PC-3 (cell line): ENCODE measurements around the gene HOXB2. TPM values are rescaled to one million over a fixed set of nuclear protein-coding genes. Genes with fewer than 3 reads are reported as not detected.
A peak's percentile ranks its signal among the peaks of the same experiment; 100 is the strongest.

Experiments
- ATAC-seq: fragments of 200-7000 bp; cut with Tn5 transposase; 2 replicates; pipeline ENCODE4 v1.9.1; 2020; ENCODE audit warnings: mild to moderate bottlenecking, moderate library complexity
- Bru-seq: library from RNA; stranded (reverse); fragments of 400-500 nt; gene quantifications from one replicate; lab custom pipeline; 2021; lab: Mats Ljungman, UMichigan
- BruChase-seq, 2 experiments: library from RNA; stranded (reverse); fragments of 400-500 nt; gene quantifications; one replicate each; lab custom pipeline; 2021; lab: Mats Ljungman, UMichigan
- BruUV-seq: library from RNA; stranded (reverse); fragments of 400-500 nt; replicated peaks from 2 replicates; lab custom pipeline; 2021; lab: Mats Ljungman, UMichigan
- CTCF ChIA-PET: fragments of 300-600 bp; sonication (Branson Sonifier 250); formaldehyde crosslinking; loops from one replicate; lab custom pipeline; 2022; ENCODE audit warnings: antibody characterized with exemption; lab: Charles Lee
- POLR2A ChIA-PET: fragments of 300-600 bp; sonication (Branson Sonifier 250); formaldehyde crosslinking; loops from one replicate; lab custom pipeline; 2022; ENCODE audit warnings: antibody characterized with exemption; ENCODE audit not compliant: unreplicated experiment; lab: Charles Lee
- DNase-seq: peaks from one replicate; pipeline ENCODE4 v3.0.0-alpha.2; 2015
- H2AFZ ChIP-seq: fragments of 300-600 bp; sonication (generic); 2 replicates; pipeline ENCODE4 v1.6.0; 2016; ENCODE audit warnings: antibody characterized with exemption, low read length
- H3F3A ChIP-seq: fragments of 300-600 bp; sonication (generic); one replicate; pipeline ENCODE4 v1.6.0; 2017; ENCODE audit warnings: antibody characterized with exemption, low read length, control low read depth, mild to moderate bottlenecking; ENCODE audit not compliant: unreplicated experiment
- H3K27ac ChIP-seq: fragments of 300-600 bp; sonication (generic); 2 replicates; pipeline ENCODE4 v1.5.1; 2016; ENCODE audit warnings: mild to moderate bottlenecking, low read length
- H3K27me3 ChIP-seq: fragments of 300-600 bp; sonication (generic); 2 replicates; pipeline ENCODE4 v1.6.1; 2016; ENCODE audit warnings: low read length, mixed read lengths
- H3K36me3 ChIP-seq: fragments of 300-600 bp; sonication (generic); 2 replicates; pipeline ENCODE4 v1.6.1; 2016; ENCODE audit warnings: low read depth, mixed run types, low read length, mixed read lengths
- H3K4me1 ChIP-seq: fragments of 300-600 bp; sonication (generic); 2 replicates; pipeline ENCODE4 v1.5.1; 2016; ENCODE audit warnings: low read length; ENCODE audit not compliant: insufficient read depth
- H3K4me2 ChIP-seq: fragments of 300-600 bp; sonication (generic); 2 replicates; pipeline ENCODE4 v1.6.0; 2016; ENCODE audit warnings: low read length
- H3K4me3 ChIP-seq: fragments of 300-600 bp; sonication (generic); 2 replicates; pipeline ENCODE4 v1.5.1; 2016; ENCODE audit warnings: mild to moderate bottlenecking, low read length, mixed read lengths
- H3K79me2 ChIP-seq: fragments of 300-600 bp; sonication (generic); 2 replicates; pipeline ENCODE4 v1.6.1; 2017; ENCODE audit warnings: low read length, mixed read lengths
- H3K9ac ChIP-seq: fragments of 300-600 bp; sonication (generic); 2 replicates; pipeline ENCODE4 v1.6.0; 2016; ENCODE audit warnings: mild to moderate bottlenecking, low read length
- H3K9me2 ChIP-seq: fragments of 300-600 bp; sonication (generic); replicated peaks from 2 replicates; pipeline ENCODE4 v1.6.1; 2016; ENCODE audit warnings: mixed run types, low read length, mixed read lengths
- H3K9me3 ChIP-seq: fragments of 300-600 bp; sonication (generic); 2 replicates; pipeline ENCODE4 v1.6.1; 2016; ENCODE audit warnings: low read length, mixed read lengths
- H4K20me1 ChIP-seq: fragments of 300-600 bp; sonication (generic); 2 replicates; pipeline ENCODE4 v1.6.1; 2016; ENCODE audit warnings: low read length, mixed read lengths
- EZH2 ChIP-seq: fragments of 300-600 bp; sonication (generic); IDR thresholded peaks from one replicate; pipeline ENCODE4 v1.6.1; 2017; ENCODE audit warnings: antibody characterized with exemption, mild to moderate bottlenecking, low read length; ENCODE audit not compliant: unreplicated experiment
- EZH2phosphoT487 ChIP-seq: fragments of 300-600 bp; sonication (generic); IDR thresholded peaks from 2 replicates; pipeline ENCODE4 v1.6.1; 2018; ENCODE audit warnings: mild to moderate bottlenecking, antibody characterized with exemption, low read length, borderline replicate concordance
- intact Hi-C: fragments of 100-400 bp; cut with micrococcal nuclease; formaldehyde crosslinking; loops from 2 replicates; pipeline ENCODE4 v1.9.0; 2023
- long read RNA-seq: library from polyadenylated mRNA; unstranded; transcript quantifications from one replicate; pipeline ENCODE4 v2.0.0, GENCODE V29; 2021; ENCODE audit not compliant: unreplicated experiment
- total RNA-seq: library from RNA; depleted of rRNA; stranded (reverse); fragments of >200 nt; gene quantifications from 2 replicates; pipeline ENCODE4 v1.2.3, GENCODE V29; 2014; rRNA removed
- TF ChIP-seq, protein P1 (sequence below): fragments of 300-600 bp; sonication (generic); conservative IDR thresholded peaks from 2 replicates; pipeline ENCODE4 v1.5.1; 2017; ENCODE audit warnings: antibody characterized with exemption, low read depth, mild to moderate bottlenecking, low read length

Gene HOXB2
- total RNA-seq (1.1 TPM in 1 of 2 replicates, not detected in the other), Bru-seq, nascent RNA (percentile 40 among the genes with signal in this experiment), BruChase-seq, experiment 1, labeled RNA remaining after a 6-hour chase (percentile 34 among the genes with signal in this experiment), BruChase-seq, experiment 2, labeled RNA remaining after a 2-hour chase (percentile 43 among the genes with signal in this experiment)
- long read RNA-seq: 0 reads

DNA sequence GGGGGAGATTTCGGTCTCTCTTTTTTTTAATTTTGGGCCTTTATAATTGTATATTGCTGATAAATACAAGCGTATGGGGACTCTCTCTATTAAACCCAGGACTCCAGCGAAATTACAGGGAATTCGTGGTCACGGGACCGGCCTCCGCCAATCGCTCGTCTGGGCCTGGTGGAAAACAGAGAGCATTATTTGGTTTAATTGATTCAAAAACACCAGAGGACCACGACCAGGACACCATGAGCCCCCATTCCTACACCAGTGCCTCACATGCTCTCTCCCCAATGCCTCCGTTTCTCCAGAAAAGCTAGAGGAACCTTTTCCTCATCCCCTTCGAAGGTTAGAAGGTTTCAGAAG is at the start of gene HOXB2:
Gene HOXB2 (minus strand): TSS at position 88 of the 354 bp plus-strand sequence. CDS start 198 bp downstream, outside the sequence.
- Histone ChIP-seq H3K9me3 (no peaks in the 10 kb centered on the region), H3K36me3 (no peaks in the 10 kb centered on the region), H3K9ac (no peak within 1 kb of the TSS), H3K4me1 (no peaks in the 10 kb centered on the region), H3K4me3 (peak within 1 kb of the TSS; percentile 63; the same call in 1 of the 2 replicates), H2AFZ (peak within 1 kb of the TSS; percentile 81; the same call in 1 of the 2 replicates), H3K4me2 (peak within 1 kb of the TSS; percentile 76), H3K79me2 (no peaks in the 10 kb centered on the region), H3F3A (no peaks in the 10 kb centered on the region), H4K20me1 (no peaks in the 10 kb centered on the region), H3K27ac (no peak within 1 kb of the TSS), H3K27me3 (no peaks in the 10 kb centered on the region), H3K9me2 (no peaks in the 10 kb centered on the region)
- no TSS peak for BruUV-seq
- DNase-seq (no peak), ATAC-seq (no peak)
- intact Hi-C loops: no loop called here
- TF ChIP-seq EZH2: no peak
- TF ChIP-seq, protein P1, sequence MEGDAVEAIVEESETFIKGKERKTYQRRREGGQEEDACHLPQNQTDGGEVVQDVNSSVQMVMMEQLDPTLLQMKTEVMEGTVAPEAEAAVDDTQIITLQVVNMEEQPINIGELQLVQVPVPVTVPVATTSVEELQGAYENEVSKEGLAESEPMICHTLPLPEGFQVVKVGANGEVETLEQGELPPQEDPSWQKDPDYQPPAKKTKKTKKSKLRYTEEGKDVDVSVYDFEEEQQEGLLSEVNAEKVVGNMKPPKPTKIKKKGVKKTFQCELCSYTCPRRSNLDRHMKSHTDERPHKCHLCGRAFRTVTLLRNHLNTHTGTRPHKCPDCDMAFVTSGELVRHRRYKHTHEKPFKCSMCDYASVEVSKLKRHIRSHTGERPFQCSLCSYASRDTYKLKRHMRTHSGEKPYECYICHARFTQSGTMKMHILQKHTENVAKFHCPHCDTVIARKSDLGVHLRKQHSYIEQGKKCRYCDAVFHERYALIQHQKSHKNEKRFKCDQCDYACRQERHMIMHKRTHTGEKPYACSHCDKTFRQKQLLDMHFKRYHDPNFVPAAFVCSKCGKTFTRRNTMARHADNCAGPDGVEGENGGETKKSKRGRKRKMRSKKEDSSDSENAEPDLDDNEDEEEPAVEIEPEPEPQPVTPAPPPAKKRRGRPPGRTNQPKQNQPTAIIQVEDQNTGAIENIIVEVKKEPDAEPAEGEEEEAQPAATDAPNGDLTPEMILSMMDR: no peak
- no peak for TF ChIP-seq EZH2phosphoT487
- POLR2A ChIA-PET: no interaction called here
- CTCF ChIA-PET: no interaction called here

DNA sequence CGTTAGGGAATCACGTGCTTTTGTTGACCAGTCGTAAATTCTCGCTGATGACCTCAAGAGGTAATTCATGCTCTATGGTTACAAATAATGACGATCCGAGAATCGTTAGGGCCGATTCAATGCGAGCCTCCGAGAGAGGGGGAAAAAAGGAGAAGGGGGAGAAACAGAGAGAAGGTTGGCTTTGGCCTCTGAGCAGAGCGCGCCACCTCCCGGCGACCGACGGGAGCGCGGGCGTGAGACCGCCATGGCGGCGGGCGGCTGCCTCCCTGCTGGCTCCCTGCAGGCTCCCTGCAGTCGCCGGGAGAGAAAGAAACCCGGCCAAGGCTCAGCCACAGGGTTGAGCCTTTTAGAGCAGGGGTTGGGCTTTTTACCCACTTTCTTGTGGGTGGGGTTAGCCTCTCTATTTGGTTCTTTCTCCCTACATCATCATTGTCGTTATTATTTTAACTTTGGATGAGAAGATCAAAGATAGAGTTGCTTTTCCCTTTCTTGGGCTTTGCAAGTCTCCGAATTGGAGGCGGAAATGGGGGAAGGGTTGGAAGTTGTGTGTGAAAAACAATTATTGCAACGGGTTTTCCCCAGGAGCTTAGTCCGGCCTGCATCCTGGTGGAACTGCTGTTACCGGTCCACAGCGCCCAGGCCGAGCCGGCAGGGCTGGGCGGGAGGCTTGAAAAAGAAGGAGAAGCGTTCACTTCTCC is 49.1 kb upstream of the HOXB2 start:
- peaks cover 7% of the 10 kb centered on the region for H4K20me1 ChIP-seq
- peaks cover 13% of the 10 kb centered on the region for H3K4me1 ChIP-seq
- H3F3A ChIP-seq: no peaks in the 10 kb centered on the region
- no peak overlapping the region for H3K9ac ChIP-seq
- H3K79me2 ChIP-seq: peaks cover 25% of the 10 kb centered on the region
- peak overlapping the region; percentile 4; the same call in 1 of the 2 replicates for H3K4me3 ChIP-seq
- no TSS peak for BruUV-seq
- peak overlapping the region; percentile 48 for H3K4me2 ChIP-seq
- no peaks in the 10 kb centered on the region for H3K9me3 ChIP-seq
- CTCF ChIA-PET: interaction anchor here (0.5 to 1.2 kb wide), 6 partner anchors 108 to 857 kb away, joined by 3 to 10 read pairs (median 6); no protein-coding TSS in a partner anchor
- no peaks in the 10 kb centered on the region for H3K36me3 ChIP-seq
- POLR2A ChIA-PET: interaction anchor here (0.5 kb wide), 1 partner anchor 32 kb away, joined by 3 read pairs; the partner anchor contains the start of gene HOXB9
- intact Hi-C loops: loop anchor here (2.0 kb wide), 1 partner anchor 243 kb away; no protein-coding TSS in a partner anchor
- peak overlapping the region; percentile 48 for H2AFZ ChIP-seq
- no peaks in the 10 kb centered on the region for H3K27me3 ChIP-seq
- ATAC-seq: peak; percentile 56
- no peak for TF ChIP-seq EZH2phosphoT487
- TF ChIP-seq, protein P1: peak; percentile 97
- no peak for TF ChIP-seq EZH2
- DNase-seq: peak; percentile 88
- no peak overlapping the region for H3K27ac ChIP-seq
- H3K9me2 ChIP-seq: no peaks in the 10 kb centered on the region
